Stomach (tissue), 4 donors: Measurements from ENCODE around the gene TNNI3K.

Experiments used
- EP300 ChIP-seq: sonication (generic); formaldehyde crosslinking; IDR thresholded peaks from one replicate; pipeline ENCODE4 v1.6.1; 2017; ENCODE audit warnings: antibody characterized with exemption
- POLR2A ChIP-seq, 4 donors: fragments of 450-650 bp; IDR thresholded peaks; one replicate each; pipeline ENCODE4 v1.6.1; 2016; ENCODE audit warnings: antibody characterized with exemption in 4 of 4, control low read depth in 2 of 4, mild to moderate bottlenecking in 1 of 4, moderate library complexity in 1 of 4
- POLR2AphosphoS5 ChIP-seq, 3 donors: sonication (generic); formaldehyde crosslinking; IDR thresholded peaks; one replicate each; pipeline ENCODE4 v1.6.1; 2016; ENCODE audit warnings: antibody characterized with exemption in 3 of 3
- TF ChIP-seq, protein P1 (sequence below), 7 experiments: fragments of 450-650 bp in 4 of 7; fragments of 200-600 bp in 3 of 7; sonication (generic) in 3 of 7; IDR thresholded peaks; one replicate each; pipeline ENCODE4 v1.5.1; 2016 to 2019; ENCODE audit warnings: antibody characterized with exemption in 7 of 7, control low read depth in 2 of 7, mild to moderate bottlenecking in 1 of 7

DNA sequence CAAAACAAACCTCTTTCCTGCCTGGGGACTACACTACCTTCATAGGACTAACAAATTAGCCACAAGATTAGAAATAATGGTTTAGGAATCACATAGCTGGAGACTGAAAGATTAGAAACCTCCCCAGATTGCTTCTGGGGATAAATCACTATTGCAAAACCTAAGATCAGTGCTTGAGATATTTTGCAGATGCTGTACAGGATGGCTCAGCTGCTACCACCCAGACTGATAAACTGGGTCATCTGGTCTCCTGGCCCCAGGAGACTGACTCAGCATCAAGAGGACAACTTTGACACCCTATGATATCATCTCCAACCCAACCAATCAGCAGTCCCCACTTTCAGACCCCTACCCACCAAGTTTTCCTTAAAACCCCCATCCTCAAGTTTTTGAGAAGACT lies 140.2 kb downstream of the TNNI3K start:
- TF ChIP-seq, protein P1, sequence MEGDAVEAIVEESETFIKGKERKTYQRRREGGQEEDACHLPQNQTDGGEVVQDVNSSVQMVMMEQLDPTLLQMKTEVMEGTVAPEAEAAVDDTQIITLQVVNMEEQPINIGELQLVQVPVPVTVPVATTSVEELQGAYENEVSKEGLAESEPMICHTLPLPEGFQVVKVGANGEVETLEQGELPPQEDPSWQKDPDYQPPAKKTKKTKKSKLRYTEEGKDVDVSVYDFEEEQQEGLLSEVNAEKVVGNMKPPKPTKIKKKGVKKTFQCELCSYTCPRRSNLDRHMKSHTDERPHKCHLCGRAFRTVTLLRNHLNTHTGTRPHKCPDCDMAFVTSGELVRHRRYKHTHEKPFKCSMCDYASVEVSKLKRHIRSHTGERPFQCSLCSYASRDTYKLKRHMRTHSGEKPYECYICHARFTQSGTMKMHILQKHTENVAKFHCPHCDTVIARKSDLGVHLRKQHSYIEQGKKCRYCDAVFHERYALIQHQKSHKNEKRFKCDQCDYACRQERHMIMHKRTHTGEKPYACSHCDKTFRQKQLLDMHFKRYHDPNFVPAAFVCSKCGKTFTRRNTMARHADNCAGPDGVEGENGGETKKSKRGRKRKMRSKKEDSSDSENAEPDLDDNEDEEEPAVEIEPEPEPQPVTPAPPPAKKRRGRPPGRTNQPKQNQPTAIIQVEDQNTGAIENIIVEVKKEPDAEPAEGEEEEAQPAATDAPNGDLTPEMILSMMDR (IDR thresholded peaks at IDR 0.05): no peak
- no peak for TF ChIP-seq POLR2A (IDR thresholded peaks at IDR 0.05)
- TF ChIP-seq POLR2AphosphoS5 (IDR thresholded peaks at IDR 0.05): no peak
- no peak for TF ChIP-seq EP300
